ENCODE data around the gene CDH4. TPM values are rescaled to one million over a fixed set of nuclear protein-coding genes. Genes with fewer than 3 reads are reported as not detected.

The CDH4 gene
- total RNA-seq, 2 experiments from 2014 or later: not detected

DNA sequence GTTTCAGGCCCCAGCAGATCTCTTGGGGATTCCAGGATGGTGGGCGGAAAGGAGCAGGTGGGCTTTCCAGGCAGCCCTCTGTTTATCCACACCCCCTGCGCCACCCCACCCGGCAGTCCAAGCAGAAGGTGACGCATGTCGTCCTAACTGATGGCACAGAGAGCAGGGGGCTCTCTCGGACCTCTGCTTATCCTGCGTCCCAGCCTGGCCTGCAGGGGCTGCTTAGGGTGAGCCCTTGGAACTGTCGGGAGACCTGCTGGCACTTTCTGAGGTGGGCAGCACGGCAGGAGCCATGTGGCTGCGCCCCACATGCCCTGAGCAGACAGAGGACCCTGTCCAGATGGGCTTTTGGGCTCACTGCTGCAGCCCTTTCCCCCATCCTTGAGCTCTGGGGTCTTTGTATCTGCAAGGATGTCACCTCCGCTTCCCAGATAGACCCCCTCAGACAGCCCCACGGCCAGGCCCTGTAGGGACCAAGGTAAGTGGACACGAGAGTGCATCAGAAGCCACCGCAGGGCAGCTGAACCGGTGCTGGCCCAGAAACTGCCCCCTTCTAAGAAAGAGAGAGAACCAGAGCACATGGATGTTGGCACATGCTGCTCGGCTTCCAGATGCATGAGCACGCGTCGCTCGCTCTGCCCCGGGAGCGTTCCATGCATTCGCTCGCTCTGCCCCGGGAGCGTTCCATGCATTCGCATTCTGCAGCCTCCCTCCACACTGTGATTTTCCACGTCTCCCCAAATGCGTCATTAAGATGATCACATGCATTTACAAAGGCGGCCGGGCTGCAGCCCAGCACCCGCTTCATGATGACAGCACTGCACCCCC lies 566.9 kb downstream of the CDH4 start:
- H3K36me3 ChIP-seq (ENCODE audit: insufficient read depth, low read length): no peaks in the 10 kb centered on the region
- no peaks in the 10 kb centered on the region for H3K4me1 ChIP-seq (ENCODE audit: insufficient read depth, low read length, poor library complexity, severe bottlenecking)
- no peaks in the 10 kb centered on the region for H4K20me1 ChIP-seq (ENCODE audit: insufficient read depth, low read length)
- intact Hi-C loops (cut with micrococcal nuclease; ENCODE audit: unreplicated experiment): no loop called here
- H3K4me3 ChIP-seq (ENCODE audit: low read depth, low read length, poor library complexity, severe bottlenecking): no peak overlapping the region
- no peak overlapping the region for H3K4me2 ChIP-seq (ENCODE audit: low read length)
- CTCF ChIA-PET (ENCODE audit: unreplicated experiment): no interaction called here
- no peak overlapping the region for H3K27ac ChIP-seq (ENCODE audit: low read depth, low read length, poor library complexity, severe bottlenecking)
- no peaks in the 10 kb centered on the region for H3K79me2 ChIP-seq (ENCODE audit: insufficient read depth, low read depth, low read length)
- no peak for DNase-seq (ENCODE audit: low spot score)
- no TSS peak for BruUV-seq (replicated peaks)
- POLR2A ChIA-PET: no interaction called here
- no peaks in the 10 kb centered on the region for H3K9me3 ChIP-seq (ENCODE audit: low read length)
- no peak overlapping the region for H2AFZ ChIP-seq (ENCODE audit: low read length)
- no peaks in the 10 kb centered on the region for H3K9me2 ChIP-seq (ENCODE audit: insufficient read depth, low read length)
- no peak for TF ChIP-seq CTCF (conservative IDR thresholded peaks at IDR 0.05; ENCODE audit: low read length)
- no peak for TF ChIP-seq EZH2phosphoT487 (IDR thresholded peaks at IDR 0.05; ENCODE audit: borderline replicate concordance, low read depth, low read length)

DNA sequence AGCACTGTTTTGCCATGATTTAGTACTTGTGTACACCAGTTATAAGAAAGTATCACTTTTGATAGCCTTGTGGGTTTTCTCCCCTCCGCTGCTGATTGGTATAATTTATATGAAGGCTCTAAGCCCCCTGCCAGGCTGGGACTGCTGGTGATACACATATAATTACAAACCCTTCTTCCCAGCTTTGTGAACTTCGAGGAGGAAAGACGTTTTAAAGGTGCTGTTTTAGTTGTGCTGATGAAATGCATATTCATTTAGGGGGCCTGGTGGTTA lies 567.4 kb downstream of the CDH4 start:
- intact Hi-C loops (cut with micrococcal nuclease; ENCODE audit: unreplicated experiment): no loop called here
- DNase-seq (ENCODE audit: low spot score): no peak
- TF ChIP-seq EZH2phosphoT487 (IDR thresholded peaks at IDR 0.05; ENCODE audit: borderline replicate concordance, low read depth, low read length) (no peak), CTCF (conservative IDR thresholded peaks at IDR 0.05; ENCODE audit: low read length) (no peak)
- Histone ChIP-seq H4K20me1 (ENCODE audit: insufficient read depth, low read length) (no peaks in the 10 kb centered on the region), H3K9me2 (ENCODE audit: insufficient read depth, low read length) (no peaks in the 10 kb centered on the region), H3K9me3 (ENCODE audit: low read length) (no peaks in the 10 kb centered on the region), H3K4me1 (ENCODE audit: insufficient read depth, low read length, poor library complexity, severe bottlenecking) (no peaks in the 10 kb centered on the region), H3K79me2 (ENCODE audit: insufficient read depth, low read depth, low read length) (no peaks in the 10 kb centered on the region), H3K27ac (ENCODE audit: low read depth, low read length, poor library complexity, severe bottlenecking) (no peak overlapping the region), H3K4me2 (ENCODE audit: low read length) (no peak overlapping the region), H3K4me3 (ENCODE audit: low read depth, low read length, poor library complexity, severe bottlenecking) (no peak overlapping the region), H2AFZ (ENCODE audit: low read length) (no peak overlapping the region), H3K36me3 (ENCODE audit: insufficient read depth, low read length) (no peaks in the 10 kb centered on the region)
- ChIA-PET CTCF (ENCODE audit: unreplicated experiment) (no interaction called here), POLR2A (no interaction called here)
- BruUV-seq (replicated peaks): no TSS peak

- ChIA-PET CTCF (ENCODE audit: unreplicated experiment) (no interaction called here), POLR2A (no interaction called here)
- H3K36me3 ChIP-seq (ENCODE audit: insufficient read depth, low read length): no peaks in the 10 kb centered on the region
- no peaks in the 10 kb centered on the region for H3K9me2 ChIP-seq (ENCODE audit: insufficient read depth, low read length)
- H4K20me1 ChIP-seq (ENCODE audit: insufficient read depth, low read length): no peaks in the 10 kb centered on the region
- no peak overlapping the region for H2AFZ ChIP-seq (ENCODE audit: low read length)
- H3K4me1 ChIP-seq (ENCODE audit: insufficient read depth, low read length, poor library complexity, severe bottlenecking): no peaks in the 10 kb centered on the region
- TF ChIP-seq EZH2phosphoT487 (IDR thresholded peaks at IDR 0.05; ENCODE audit: borderline replicate concordance, low read depth, low read length) (no peak), CTCF (conservative IDR thresholded peaks at IDR 0.05; ENCODE audit: low read length) (no peak)
- H3K27ac ChIP-seq (ENCODE audit: low read depth, low read length, poor library complexity, severe bottlenecking): no peak overlapping the region
- intact Hi-C loops (cut with micrococcal nuclease; ENCODE audit: unreplicated experiment): no loop called here
- H3K4me2 ChIP-seq (ENCODE audit: low read length): no peak overlapping the region
- H3K79me2 ChIP-seq (ENCODE audit: insufficient read depth, low read depth, low read length): no peaks in the 10 kb centered on the region
- no TSS peak for BruUV-seq (replicated peaks)
- DNase-seq (ENCODE audit: low spot score): no peak
- H3K4me3 ChIP-seq (ENCODE audit: low read depth, low read length, poor library complexity, severe bottlenecking): no peak overlapping the region
- H3K9me3 ChIP-seq (ENCODE audit: low read length): no peaks in the 10 kb centered on the region
These were observed 568.1 kb downstream of the CDH4 start for GRCh38 chr20:61819921-61820825.

Data from OCI-LY7 (cell line).